ENCODE measurements around the gene ARHGAP22.
A peak's percentile ranks its signal among the peaks of the same experiment; 100 is the strongest.

ARHGAP22 gene

GRCh38 chr10:48632166-48632565 lies 27.3 kb upstream of the ARHGAP22 start:
- no peak for DNase-seq

DNA sequence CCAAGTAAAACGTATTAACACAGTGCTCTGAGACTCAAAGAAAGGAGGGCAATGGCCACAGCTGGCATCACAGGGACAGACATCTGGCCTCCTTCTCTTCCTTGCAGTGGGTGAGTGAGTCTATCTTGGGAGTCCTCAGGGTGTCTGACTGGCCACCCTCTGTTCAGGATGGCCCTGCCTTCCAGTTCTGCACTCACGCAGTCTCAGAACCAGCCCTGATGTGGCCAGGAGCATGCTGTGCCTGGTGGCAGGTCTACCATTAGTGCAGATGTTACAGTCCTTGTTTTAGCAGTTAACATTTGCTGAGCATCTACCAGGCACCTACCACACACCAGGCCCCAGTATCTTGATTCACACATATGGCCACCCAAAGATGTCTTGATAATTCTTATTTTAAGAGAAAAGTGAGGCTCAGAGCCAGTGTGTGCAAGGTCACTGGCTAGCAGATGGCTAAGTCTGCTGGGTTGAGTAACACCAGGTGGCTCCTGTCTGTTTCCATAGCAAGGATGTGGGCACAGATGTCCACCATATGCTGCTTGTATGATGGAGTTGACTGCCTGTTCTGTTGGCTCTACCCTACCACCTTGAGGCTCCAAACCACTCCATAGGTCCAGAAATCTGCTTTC lies 23.2 kb upstream of the ARHGAP22 start:
- peak; percentile 61 for DNase-seq

- no peak for DNase-seq
Measured at GRCh38 chr10:48626986-48627731, 22.3 kb upstream of the ARHGAP22 start.

- DNase-seq, result no peak
Measured at GRCh38 chr10:48626447-48626846, 21.6 kb upstream of the ARHGAP22 start.

GRCh38 chr10:48625826-48626134 lies 20.9 kb upstream of the ARHGAP22 start:
- DNase-seq, result no peak

- no peak for DNase-seq
Measured at GRCh38 chr10:48623607-48624132, 18.8 kb upstream of the ARHGAP22 start.

DNA sequence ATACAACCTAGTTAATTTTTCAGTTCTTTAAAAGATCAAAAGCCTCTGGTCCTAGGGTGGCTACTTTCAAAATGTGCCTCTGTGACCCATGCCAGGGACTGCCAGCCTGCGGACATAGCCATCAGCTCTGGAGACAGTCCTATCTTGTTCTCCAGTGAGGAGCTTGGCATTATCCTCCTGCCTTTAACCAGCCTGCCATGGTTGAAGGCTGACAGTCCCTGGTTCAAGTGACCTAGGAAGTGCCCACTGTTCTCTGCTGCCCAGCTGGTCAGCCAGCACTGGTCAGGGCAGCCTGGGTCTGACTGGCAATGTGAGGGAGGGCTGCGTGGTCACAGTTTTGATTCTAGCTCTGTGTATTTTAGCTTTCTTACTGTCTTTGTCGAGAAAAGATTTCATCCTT lies 18.1 kb upstream of the ARHGAP22 start:
- DNase-seq, result no peak

- no peak for DNase-seq
Measured at GRCh38 chr10:48620719-48621118, 15.8 kb upstream of the ARHGAP22 start.

DNA sequence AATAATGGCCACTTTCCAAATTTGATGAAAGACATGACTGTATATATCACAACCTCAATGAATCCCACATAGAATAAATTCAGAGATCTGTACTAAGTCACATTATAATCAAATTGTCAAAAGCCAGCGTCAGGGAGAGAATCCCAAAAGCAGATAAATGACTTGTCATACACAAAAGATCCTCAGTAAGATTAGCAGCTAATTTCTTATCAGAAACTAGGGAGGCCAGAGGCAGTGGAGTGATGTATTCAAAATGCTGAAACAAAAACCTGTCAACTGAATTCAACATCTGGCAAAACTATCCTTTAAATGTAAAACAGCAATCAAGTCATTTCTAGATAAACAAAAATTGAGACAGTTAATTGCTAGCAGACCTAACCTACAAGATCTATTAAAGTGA lies 11.6 kb upstream of the ARHGAP22 start:
- DNase-seq, result no peak

GRCh38 chr10:48614481-48615390 lies 9.9 kb upstream of the ARHGAP22 start:
- no peak for DNase-seq

DNA sequence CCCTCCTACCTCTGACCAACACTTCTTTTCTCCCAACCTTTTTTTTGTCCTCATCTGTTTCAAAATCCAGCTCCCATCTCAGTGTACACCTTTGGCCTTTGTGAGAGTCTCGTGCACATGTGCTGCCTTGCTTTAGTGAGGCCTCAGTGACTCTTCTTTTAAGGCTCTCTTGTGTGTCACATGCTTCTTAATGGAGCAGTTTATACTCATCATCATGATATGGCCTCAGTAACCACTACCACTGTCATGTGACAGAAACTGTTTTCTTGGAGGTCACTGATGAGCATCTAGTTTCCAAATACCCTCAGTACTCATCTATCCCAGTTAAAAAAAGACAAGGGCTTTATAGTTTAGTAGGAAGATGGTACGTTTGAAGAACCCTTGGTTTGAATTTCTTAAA lies 8.1 kb upstream of the ARHGAP22 start:
- DNase-seq, result no peak

DNA sequence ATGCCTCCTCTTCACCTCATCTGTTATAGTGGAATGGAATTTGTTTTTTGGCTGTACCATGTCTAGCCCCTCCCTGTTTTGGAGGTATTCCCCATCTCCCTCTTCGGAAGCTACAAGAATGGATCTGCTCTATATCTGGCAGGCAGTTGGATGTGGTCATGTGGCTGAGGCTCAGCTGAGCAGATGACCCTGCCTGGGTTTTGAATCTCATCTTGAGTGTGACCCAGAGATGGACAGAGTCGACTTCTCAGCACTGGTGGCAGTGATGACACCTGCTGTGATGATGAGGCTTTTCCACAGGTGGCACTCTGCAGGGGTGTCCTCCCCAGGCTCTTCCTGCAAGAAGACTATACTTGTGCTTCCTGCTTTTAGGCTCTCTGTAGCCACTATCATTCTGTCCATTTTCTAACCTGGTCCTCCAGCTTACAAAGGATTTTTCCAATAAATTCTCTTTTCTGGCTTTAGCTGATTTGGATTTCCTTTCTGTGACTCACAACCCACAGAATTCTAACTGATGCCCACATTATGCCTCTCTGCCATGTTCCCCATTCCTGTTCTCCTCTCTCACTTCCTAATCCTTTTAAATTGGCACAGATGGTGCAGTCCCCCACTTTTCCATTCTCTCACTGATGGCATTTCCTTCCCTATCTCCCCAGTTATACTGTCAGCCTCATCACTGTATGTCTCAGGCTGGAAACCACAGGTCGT lies 7.5 kb upstream of the ARHGAP22 start:
- no peak for DNase-seq

DNA sequence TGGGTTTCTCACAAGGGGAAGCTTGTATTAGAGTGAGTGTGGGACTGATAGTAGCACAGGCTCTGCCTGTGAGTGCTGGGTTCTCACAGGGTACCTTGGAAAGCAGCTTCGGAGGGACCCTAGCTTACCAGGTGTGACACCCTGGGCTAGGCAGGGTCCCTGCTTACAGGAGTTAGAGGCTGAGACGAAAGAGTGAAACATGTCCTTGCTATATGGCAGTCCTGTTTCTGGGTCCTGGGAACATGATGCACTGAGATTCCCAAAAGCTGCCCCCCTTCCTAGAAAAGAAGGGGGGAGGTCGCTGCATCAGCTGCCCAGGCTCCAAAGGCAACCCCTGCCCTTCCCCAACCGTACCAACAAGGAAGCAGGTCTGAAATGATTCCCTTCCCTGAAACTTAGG lies 6.3 kb upstream of the ARHGAP22 start:
- no peak for DNase-seq

DNA sequence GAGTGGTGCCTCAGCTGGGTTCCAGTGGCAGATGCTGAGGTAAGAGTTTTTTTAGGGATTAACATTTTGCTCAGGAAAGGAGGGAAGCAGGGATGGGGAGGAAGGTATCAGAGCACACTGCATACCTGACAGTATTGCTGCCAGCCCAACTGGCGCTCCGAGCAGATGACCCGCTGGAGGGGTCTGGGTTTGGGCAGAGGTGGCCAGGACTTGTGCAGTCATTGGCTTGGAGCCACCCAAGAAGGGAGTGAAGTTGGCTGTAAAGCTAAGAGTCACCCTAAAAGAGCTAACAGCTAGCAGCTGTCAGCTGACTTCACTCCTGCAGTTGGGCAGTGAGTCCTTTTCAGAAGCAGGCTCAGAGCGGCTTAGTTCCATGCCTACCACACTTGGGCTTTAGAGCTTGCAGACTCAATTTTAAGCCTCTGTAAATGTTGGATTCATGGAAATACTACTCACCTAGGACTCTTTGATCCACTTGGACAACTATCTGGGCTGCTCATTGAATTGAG lies 5.8 kb upstream of the ARHGAP22 start:
- DNase-seq, result no peak

- no peak for DNase-seq
Measured at GRCh38 chr10:48609899-48610584, 5.2 kb upstream of the ARHGAP22 start.

DNA sequence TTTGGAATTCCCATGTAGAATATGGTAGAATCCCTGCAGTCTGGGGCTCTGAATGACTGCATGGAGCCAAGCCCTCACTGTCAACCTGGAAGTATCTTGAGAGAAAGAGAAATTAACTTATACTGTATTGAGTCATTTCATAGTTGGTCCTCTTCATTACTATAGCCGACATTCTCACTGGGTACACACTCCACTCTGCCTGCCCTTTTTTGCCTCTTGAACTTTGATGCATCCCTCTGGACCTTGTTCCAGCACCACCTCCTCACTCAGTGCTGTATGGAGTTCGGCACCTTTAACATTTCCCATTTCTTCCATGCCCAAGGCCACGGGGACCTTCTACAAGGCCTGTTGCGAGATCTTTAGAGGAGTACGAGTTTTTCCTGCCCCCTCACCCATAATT lies 4.6 kb upstream of the ARHGAP22 start:
- no peak for DNase-seq

DNA sequence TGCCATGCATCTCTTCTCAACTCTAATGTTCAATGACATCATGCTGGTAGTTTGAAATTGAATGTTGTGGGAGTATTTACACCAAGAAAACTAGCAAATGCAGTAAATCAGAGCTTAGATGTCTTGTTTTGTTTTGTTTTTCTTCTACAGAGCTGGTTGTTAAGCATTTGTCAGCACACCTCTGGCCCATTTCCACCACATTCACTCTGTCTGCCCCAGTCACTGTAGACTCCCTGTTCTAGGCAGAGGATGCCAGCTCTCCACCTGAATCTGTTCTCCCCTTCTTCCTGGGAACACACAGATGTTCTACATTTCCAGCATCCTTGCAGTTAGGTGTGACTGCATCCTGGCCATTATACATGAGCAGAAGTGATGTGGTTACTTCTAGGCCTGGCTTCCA lies 4.1 kb upstream of the ARHGAP22 start:
- DNase-seq, result no peak

DNA sequence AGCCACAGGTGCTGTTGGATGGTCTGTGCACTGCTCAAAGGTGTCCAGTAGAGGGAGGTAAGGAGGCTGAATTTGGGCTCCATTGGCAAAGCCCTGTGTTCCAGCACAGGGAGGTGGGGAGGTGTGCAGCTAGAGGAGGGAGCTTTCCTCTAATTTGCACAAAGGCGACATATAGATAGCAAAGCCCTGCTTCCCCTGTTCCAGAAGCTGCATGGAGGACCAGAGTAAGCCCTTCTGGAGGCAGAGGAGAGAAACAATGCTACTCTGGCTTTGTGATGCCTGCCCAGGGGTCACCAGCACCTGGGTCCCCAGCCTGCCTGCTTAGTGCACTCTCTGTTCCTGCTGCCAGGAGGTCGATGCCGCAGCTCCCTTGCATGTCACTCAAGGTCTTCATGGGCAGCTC lies 3.4 kb upstream of the ARHGAP22 start:
- DNase-seq, result peak; percentile 10

GRCh38 chr10:48607356-48608278 lies 2.7 kb upstream of the ARHGAP22 start:
- peak; percentile 12 for DNase-seq

GRCh38 chr10:48606530-48607355 lies 1.9 kb upstream of the ARHGAP22 start:
- DNase-seq, result no peak
